Neural progenitor cell (in vitro differentiated cells): ENCODE data around the gene CTNNA3. TPM values are rescaled to one million over a fixed set of nuclear protein-coding genes. Genes with fewer than 3 reads are reported as not detected.

Source experiments
- DNase-seq: peaks from one replicate; pipeline ENCODE4 v3.0.0-alpha.2; 2016; ENCODE audit warnings: low spot score
- H2AFZ ChIP-seq: fragments of 200-600 bp; sonication (generic); replicated peaks from 2 replicates; pipeline ENCODE4 v1.6.1; 2016; ENCODE audit warnings: antibody characterized with exemption
- H3F3A ChIP-seq: fragments of 200-600 bp; sonication (generic); 2 replicates; pipeline ENCODE4 v1.6.1; 2016; ENCODE audit warnings: antibody characterized with exemption, low read depth
- H3K27ac ChIP-seq: fragments of 200-600 bp; sonication (generic); 2 replicates; pipeline ENCODE4 v1.5.1; 2016; ENCODE audit warnings: mild to moderate bottlenecking
- H3K27me3 ChIP-seq: fragments of 200-600 bp; sonication (generic); 2 replicates; pipeline ENCODE4 v1.6.1; 2016; ENCODE audit warnings: mild to moderate bottlenecking, moderate library complexity
- H3K36me3 ChIP-seq: fragments of 200-600 bp; sonication (generic); 2 replicates; pipeline ENCODE4 v1.5.1; 2016
- H3K4me1 ChIP-seq: fragments of 200-600 bp; sonication (generic); 2 replicates; pipeline ENCODE4 v1.6.1; 2016; ENCODE audit warnings: mixed run types
- H3K4me2 ChIP-seq: fragments of 200-600 bp; sonication (generic); 2 replicates; pipeline ENCODE4 v1.6.1; 2016
- H3K4me3 ChIP-seq: fragments of 200-600 bp; sonication (generic); 2 replicates; pipeline ENCODE4 v1.5.1; 2016
- H3K79me2 ChIP-seq: fragments of 200-600 bp; sonication (generic); 2 replicates; pipeline ENCODE4 v1.6.1; 2016; ENCODE audit warnings: low read depth
- H3K9ac ChIP-seq: fragments of 200-600 bp; sonication (generic); 2 replicates; pipeline ENCODE4 v1.6.1; 2016
- H3K9me3 ChIP-seq: fragments of 200-600 bp; sonication (generic); 2 replicates; pipeline ENCODE4 v1.5.1; 2016; ENCODE audit warnings: low read depth
- H4K20me1 ChIP-seq: fragments of 200-600 bp; sonication (generic); 2 replicates; pipeline ENCODE4 v1.6.1; 2016; ENCODE audit warnings: low read depth
- H3K27ac Mint-ChIP-seq: 3 replicates; pipeline ENCODE4 v1.8.0; 2021; ENCODE audit warnings: mixed read lengths
- H3K27me3 Mint-ChIP-seq: 2 replicates; pipeline ENCODE4 v1.8.0; 2022; ENCODE audit warnings: low read depth, mild to moderate bottlenecking, inconsistent platforms, moderate library complexity, mixed read lengths; ENCODE audit not compliant: insufficient read depth
- H3K36me3 Mint-ChIP-seq: 3 replicates; pipeline ENCODE4 v1.8.0; 2021; ENCODE audit warnings: mixed read lengths
- H3K4me1 Mint-ChIP-seq: 3 replicates; pipeline ENCODE4 v1.8.0; 2021; ENCODE audit warnings: mixed read lengths
- H3K4me3 Mint-ChIP-seq: 3 replicates; pipeline ENCODE4 v1.8.0; 2021; ENCODE audit warnings: mild to moderate bottlenecking, moderate library complexity, mixed read lengths
- H3K9me3 Mint-ChIP-seq: 3 replicates; pipeline ENCODE4 v1.8.0; 2020; ENCODE audit warnings: mixed read lengths
- CTCF ChIP-seq: fragments of 200-600 bp; sonication (generic); IDR thresholded peaks from 2 replicates; pipeline ENCODE4 v1.5.1; 2017; ENCODE audit warnings: antibody characterized with exemption, mild to moderate bottlenecking
- EZH2 ChIP-seq: fragments of 200-600 bp; sonication (generic); IDR thresholded peaks from 2 replicates; pipeline ENCODE4 v1.6.1; 2017; ENCODE audit warnings: antibody characterized with exemption, mild to moderate bottlenecking, moderate library complexity
- EZH2phosphoT487 ChIP-seq: fragments of 200-600 bp; sonication (generic); IDR thresholded peaks from 2 replicates; pipeline ENCODE4 v1.6.1; 2017; ENCODE audit warnings: antibody characterized with exemption
- total RNA-seq: library from RNA; depleted of rRNA; stranded (reverse); fragments of >200 nt; gene quantifications from 2 replicates; pipeline ENCODE4 v1.2.3, GENCODE V29; 2015; ENCODE audit warnings: low replicate concordance

The CTNNA3 gene
- total RNA-seq, 1 donor from 2014 or later, result 12.9 TPM

GRCh38 chr10:67506083-67506756 is 189.8 kb downstream of the CTNNA3 start:
- H3K4me3 Mint-ChIP-seq, result no peak overlapping the region
- TF ChIP-seq CTCF, result peak; percentile 5
- TF ChIP-seq EZH2phosphoT487, result no peak
- TF ChIP-seq EZH2, result no peak
- H3K9ac ChIP-seq, result no peak overlapping the region
- no peaks in the 10 kb centered on the region for H3K4me1 ChIP-seq
- no peaks in the 10 kb centered on the region for H3K27me3 ChIP-seq
- no peak overlapping the region for H2AFZ ChIP-seq
- no peaks in the 10 kb centered on the region for H3K9me3 Mint-ChIP-seq
- H3K9me3 ChIP-seq, result no peaks in the 10 kb centered on the region
- no peaks in the 10 kb centered on the region for H3K36me3 Mint-ChIP-seq
- no peaks in the 10 kb centered on the region for H3F3A ChIP-seq
- peak; percentile 9 for DNase-seq
- H3K4me3 ChIP-seq, result no peak overlapping the region
- H3K79me2 ChIP-seq, result no peaks in the 10 kb centered on the region
- H4K20me1 ChIP-seq, result no peaks in the 10 kb centered on the region
- peaks cover 3% of the 10 kb centered on the region for H3K4me1 Mint-ChIP-seq
- H3K27ac ChIP-seq, result no peak overlapping the region
- no peak overlapping the region for H3K27ac Mint-ChIP-seq
- no peaks in the 10 kb centered on the region for H3K27me3 Mint-ChIP-seq
- H3K36me3 ChIP-seq, result no peaks in the 10 kb centered on the region
- no peak overlapping the region for H3K4me2 ChIP-seq

GRCh38 chr10:67492317-67493019 is 203.5 kb downstream of the CTNNA3 start:
- Histone ChIP-seq H3K4me3 (no peak overlapping the region), H3F3A (no peaks in the 10 kb centered on the region), H3K79me2 (no peaks in the 10 kb centered on the region), H2AFZ (no peak overlapping the region), H3K4me2 (no peak overlapping the region), H3K27me3 (no peaks in the 10 kb centered on the region), H3K9me3 (no peaks in the 10 kb centered on the region), H3K4me1 (no peaks in the 10 kb centered on the region), H3K36me3 (no peaks in the 10 kb centered on the region), H3K27ac (no peak overlapping the region), H3K9ac (no peak overlapping the region), H4K20me1 (no peaks in the 10 kb centered on the region)
- Mint-ChIP-seq H3K36me3 (no peaks in the 10 kb centered on the region), H3K27me3 (no peaks in the 10 kb centered on the region), H3K4me1 (no peaks in the 10 kb centered on the region), H3K4me3 (no peak overlapping the region), H3K9me3 (peaks cover 1% of the 10 kb centered on the region), H3K27ac (no peak overlapping the region)
- no peak for DNase-seq
- TF ChIP-seq EZH2phosphoT487, result no peak

- Histone ChIP-seq H3K27me3 (no peaks in the 10 kb centered on the region), H3K4me2 (no peak overlapping the region), H3F3A (no peaks in the 10 kb centered on the region), H3K9me3 (no peaks in the 10 kb centered on the region), H3K79me2 (no peaks in the 10 kb centered on the region), H3K4me1 (no peaks in the 10 kb centered on the region), H4K20me1 (no peaks in the 10 kb centered on the region), H2AFZ (no peak overlapping the region), H3K9ac (no peak overlapping the region), H3K4me3 (no peak overlapping the region), H3K27ac (no peak overlapping the region), H3K36me3 (no peaks in the 10 kb centered on the region)
- no peaks in the 10 kb centered on the region for H3K27me3 Mint-ChIP-seq
- no peak for TF ChIP-seq CTCF
- TF ChIP-seq EZH2phosphoT487, result no peak
- no peak for TF ChIP-seq EZH2
- H3K4me1 Mint-ChIP-seq, result no peaks in the 10 kb centered on the region
- H3K9me3 Mint-ChIP-seq, result peaks cover 3% of the 10 kb centered on the region
- no peaks in the 10 kb centered on the region for H3K36me3 Mint-ChIP-seq
- no peak overlapping the region for H3K4me3 Mint-ChIP-seq
- no peak for DNase-seq
- no peak overlapping the region for H3K27ac Mint-ChIP-seq
Measured at GRCh38 chr10:67487906-67488619, 207.9 kb downstream of the CTNNA3 start.
